SK-N-SH (cell line): Measurements from ENCODE around the gene METTL23. TPM values are rescaled to one million over a fixed set of nuclear protein-coding genes. Genes with fewer than 3 reads are reported as not detected.
A peak's percentile ranks its signal among the peaks of the same experiment; 100 is the strongest.

Experiments used
- CTCF ChIA-PET: fragments of 300-600, 350-600 bp; formaldehyde crosslinking; extraction: SDS; loops from one replicate; lab custom pipeline; 2021; lab: Yijun Ruan, JAX
- POLR2A ChIA-PET: fragments of 350-600 bp; sonication (Branson Sonifier 250); formaldehyde crosslinking; extraction: SDS; loops from one replicate; lab custom pipeline; 2020; ENCODE audit warnings: antibody characterized with exemption, inconsistent platforms; lab: Yijun Ruan, JAX
- DNase-seq: peaks from one replicate; pipeline ENCODE4 v3.0.0; 2012
- H2AFZ ChIP-seq: fragments of 200-600 bp; sonication (generic); 2 replicates; pipeline ENCODE4 v1.8.1; 2016; ENCODE audit warnings: antibody characterized with exemption, mild to moderate bottlenecking, low read depth
- H3F3A ChIP-seq: fragments of 200-600 bp; sonication (generic); replicated peaks from 2 replicates; pipeline ENCODE3; 2016; ENCODE audit warnings: antibody characterized with exemption, mild to moderate bottlenecking; ENCODE audit not compliant: insufficient read depth
- H3K27ac ChIP-seq, 2 experiments: fragments of 200-500 bp in 1 of 2; fragments of 200-600 bp in 1 of 2; sonication (Bioruptor generic) in 1 of 2; sonication (generic), shearing (Covaris generic) in 1 of 2; 2 replicates each; pipeline versions ENCODE4 v1.5.1 to v1.6.1; 2014 to 2016; ENCODE audit warnings: low read depth in 2 of 2, inconsistent platforms in 1 of 2, low read length in 1 of 2, mild to moderate bottlenecking in 1 of 2, mixed read lengths in 1 of 2
- H3K27me3 ChIP-seq: fragments of 200-600 bp; sonication (generic), shearing (Covaris generic); 2 replicates; pipeline ENCODE4 v1.6.1; 2016; ENCODE audit warnings: mixed run types; ENCODE audit not compliant: insufficient read depth
- H3K36me3 ChIP-seq, 2 experiments: fragments of 200-500 bp in 1 of 2; fragments of 200-600 bp in 1 of 2; sonication (Bioruptor generic) in 1 of 2; sonication (generic) in 1 of 2; replicated peaks in 1 of 2; 2 replicates each; pipeline versions ENCODE3 to v1.5.1; 2014 to 2016; ENCODE audit warnings: low read length in 1 of 2, mild to moderate bottlenecking in 1 of 2; ENCODE audit not compliant: insufficient read depth in 2 of 2, control insufficient read depth in 1 of 2
- H3K4me1 ChIP-seq, 2 experiments: fragments of 200-500 bp in 1 of 2; fragments of 200-600 bp in 1 of 2; sonication (Bioruptor generic) in 1 of 2; sonication (generic), shearing (Covaris generic) in 1 of 2; 2 replicates each; pipeline versions ENCODE4 v1.5.1 to v1.6.1; 2014 to 2016; ENCODE audit warnings: low read depth in 1 of 2, low read length in 1 of 2, mixed run types in 1 of 2; ENCODE audit not compliant: insufficient read depth in 2 of 2, control insufficient read depth in 1 of 2
- H3K4me2 ChIP-seq: fragments of 200-600 bp; sonication (generic), shearing (Covaris generic); 2 replicates; pipeline ENCODE4 v1.6.1; 2017; ENCODE audit warnings: mixed run types
- H3K4me3 ChIP-seq, 2 experiments: fragments of 200-500 bp in 1 of 2; fragments of 200-600 bp in 1 of 2; sonication (Bioruptor generic) in 1 of 2; sonication (generic), shearing (Covaris generic) in 1 of 2; 2 replicates each; pipeline versions ENCODE4 v1.5.1 to v1.8.1; 2014 to 2016; ENCODE audit warnings: low read depth in 2 of 2, inconsistent platforms in 1 of 2, low read length in 1 of 2, mild to moderate bottlenecking in 1 of 2, mixed read lengths in 1 of 2, moderate library complexity in 1 of 2
- H3K79me2 ChIP-seq: fragments of 200-600 bp; sonication (generic); 2 replicates; pipeline ENCODE4 v1.8.1; 2017; ENCODE audit warnings: mild to moderate bottlenecking; ENCODE audit not compliant: insufficient read depth
- H3K9ac ChIP-seq: fragments of 200-600 bp; sonication (generic); 2 replicates; pipeline ENCODE4 v1.6.1; 2017; ENCODE audit warnings: mixed run types
- H3K9me2 ChIP-seq: fragments of 200-600 bp; sonication (generic); 2 replicates; pipeline ENCODE4 v1.6.1; 2017; ENCODE audit warnings: mixed run types
- H3K9me3 ChIP-seq: fragments of 200-600 bp; sonication (generic); 2 replicates; pipeline ENCODE4 v1.6.1; 2017; ENCODE audit warnings: mixed run types, mild to moderate bottlenecking, moderate library complexity
- H4K20me1 ChIP-seq: fragments of 200-600 bp; sonication (generic); 2 replicates; pipeline ENCODE4 v1.6.1; 2017; ENCODE audit warnings: mild to moderate bottlenecking, mixed run types; ENCODE audit not compliant: insufficient read depth
- ELF1 ChIP-seq: IDR thresholded peaks from 2 replicates; pipeline ENCODE4 v1.4.0; 2012
- EP300 ChIP-seq, 2 experiments: IDR thresholded peaks; 2 replicates each; pipeline versions ENCODE4 v1.4.0 to v1.6.1; 2012; ENCODE audit warnings: borderline replicate concordance in 1 of 2, low read depth in 1 of 2, low read length in 1 of 2
- EZH2phosphoT487 ChIP-seq: fragments of 200-600 bp; sonication (generic); IDR thresholded peaks from 2 replicates; pipeline ENCODE4 v1.6.1; 2017; ENCODE audit warnings: low read depth, mixed run types, mild to moderate bottlenecking, antibody characterized with exemption, moderate library complexity, borderline replicate concordance
- FOXJ3 ChIP-seq: sonication (generic); formaldehyde crosslinking; IDR thresholded peaks from 2 replicates; pipeline ENCODE4 v1.5.1; 2020; ENCODE audit warnings: mild to moderate bottlenecking, missing genetic modification reagents
- FOXM1 ChIP-seq: IDR thresholded peaks from 2 replicates; pipeline ENCODE4 v1.4.0; 2012; ENCODE audit warnings: low read depth, mild to moderate bottlenecking
- GABPA ChIP-seq: IDR thresholded peaks from 2 replicates; pipeline ENCODE4 v1.4.0; 2012; ENCODE audit warnings: low read depth, mild to moderate bottlenecking
- GATA2 ChIP-seq: sonication (generic); formaldehyde crosslinking; IDR thresholded peaks from 2 replicates; pipeline ENCODE4 v1.5.0; 2020; ENCODE audit warnings: mild to moderate bottlenecking, missing genetic modification reagents
- JUND ChIP-seq: IDR thresholded peaks from 2 replicates; pipeline ENCODE4 v1.4.0; 2012
- MEF2A ChIP-seq: IDR thresholded peaks from 2 replicates; pipeline ENCODE4 v1.4.0; 2012; ENCODE audit warnings: low read depth, borderline replicate concordance
- MXI1 ChIP-seq: IDR thresholded peaks from 2 replicates; pipeline ENCODE4 v1.6.1; 2012; ENCODE audit warnings: mild to moderate bottlenecking, low read depth, low read length, improper control_type of control experiment
- NFIC ChIP-seq: IDR thresholded peaks from 2 replicates; pipeline ENCODE4 v1.4.0; 2012; ENCODE audit warnings: borderline replicate concordance
- NRF1 ChIP-seq: IDR thresholded peaks from 2 replicates; pipeline ENCODE4 v1.6.1; 2012; ENCODE audit warnings: low read depth, mild to moderate bottlenecking, low read length
- RAD21 ChIP-seq: IDR thresholded peaks from 2 replicates; pipeline ENCODE4 v1.6.1; 2012; ENCODE audit warnings: mild to moderate bottlenecking, low read length
- RCOR1 ChIP-seq: fragments of 150-350 bp; IDR thresholded peaks from 2 replicates; pipeline ENCODE4 v1.6.1; 2017; ENCODE audit warnings: antibody characterized with exemption, low read length
- RXRA ChIP-seq: IDR thresholded peaks from 2 replicates; pipeline ENCODE4 v1.4.0; 2012; ENCODE audit warnings: low read depth, mild to moderate bottlenecking, borderline replicate concordance
- SIN3A ChIP-seq: IDR thresholded peaks from 2 replicates; pipeline ENCODE4 v1.6.1; 2012; ENCODE audit warnings: low read depth, mild to moderate bottlenecking, low read length, moderate library complexity, borderline replicate concordance
- TCF12 ChIP-seq: IDR thresholded peaks from 2 replicates; pipeline ENCODE4 v1.4.0; 2012
- TEAD4 ChIP-seq: IDR thresholded peaks from 2 replicates; pipeline ENCODE4 v1.4.0; 2012; ENCODE audit warnings: mild to moderate bottlenecking, borderline replicate concordance; ENCODE audit not compliant: insufficient read depth
- YY1 ChIP-seq: IDR thresholded peaks from 2 replicates; pipeline ENCODE4 v1.4.0; 2012; ENCODE audit warnings: low read depth, mild to moderate bottlenecking
- WGBS: methylation state at CpG from one replicate; pipeline ENCODE4 v1.1.6; 2017; ENCODE audit warnings: low lambda C conversion rate; 5-methylcytosine and 5-hydroxymethylcytosine counted together
- polyA plus RNA-seq, 3 experiments: library from polyadenylated mRNA; depleted of rRNA; stranded (reverse); fragments of >200 nt; gene quantifications; 2 replicates each; pipeline ENCODE4 v1.2.3, GENCODE V29; 2012
- TF ChIP-seq, protein P1 (sequence below): fragments of 150-350 bp; IDR thresholded peaks from 2 replicates; pipeline ENCODE4 v1.6.1; 2017; ENCODE audit warnings: antibody characterized with exemption, low read length, low read depth, borderline replicate concordance
- TF ChIP-seq, protein P2 (sequence below): IDR thresholded peaks from 2 replicates; pipeline ENCODE4 v1.4.0; 2012; ENCODE audit warnings: low read depth, borderline replicate concordance
- TF ChIP-seq, protein P3 (sequence below): IDR thresholded peaks from 2 replicates; pipeline ENCODE4; 2012
- TF ChIP-seq, protein P4 (sequence below): IDR thresholded peaks from 2 replicates; pipeline ENCODE4 v1.4.0; 2012; ENCODE audit warnings: low read depth, borderline replicate concordance
- TF ChIP-seq, protein P5 (sequence below): fragments of 200-600 bp; sonication (generic); IDR thresholded peaks from 2 replicates; pipeline ENCODE4 v1.6.1; 2017; ENCODE audit warnings: antibody characterized with exemption, mild to moderate bottlenecking, moderate library complexity
- TF ChIP-seq, protein P6 (sequence below): IDR thresholded peaks from 2 replicates; pipeline ENCODE4 v1.4.0; 2012; ENCODE audit warnings: low read depth

The METTL23 gene, protein sequence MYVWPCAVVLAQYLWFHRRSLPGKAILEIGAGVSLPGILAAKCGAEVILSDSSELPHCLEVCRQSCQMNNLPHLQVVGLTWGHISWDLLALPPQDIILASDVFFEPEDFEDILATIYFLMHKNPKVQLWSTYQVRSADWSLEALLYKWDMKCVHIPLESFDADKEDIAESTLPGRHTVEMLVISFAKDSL
- 75.9 and 96.8 TPM in 2 replicates for polyA plus RNA-seq (2012; rRNA removed)
- polyA plus RNA-seq (2012; cell fraction: cytosol; rRNA removed) = 87.6 and 89.2 TPM in 2 replicates
- polyA plus RNA-seq (2012; cell fraction: nucleus; rRNA removed) = 80.8 and 107 TPM in 2 replicates

DNA sequence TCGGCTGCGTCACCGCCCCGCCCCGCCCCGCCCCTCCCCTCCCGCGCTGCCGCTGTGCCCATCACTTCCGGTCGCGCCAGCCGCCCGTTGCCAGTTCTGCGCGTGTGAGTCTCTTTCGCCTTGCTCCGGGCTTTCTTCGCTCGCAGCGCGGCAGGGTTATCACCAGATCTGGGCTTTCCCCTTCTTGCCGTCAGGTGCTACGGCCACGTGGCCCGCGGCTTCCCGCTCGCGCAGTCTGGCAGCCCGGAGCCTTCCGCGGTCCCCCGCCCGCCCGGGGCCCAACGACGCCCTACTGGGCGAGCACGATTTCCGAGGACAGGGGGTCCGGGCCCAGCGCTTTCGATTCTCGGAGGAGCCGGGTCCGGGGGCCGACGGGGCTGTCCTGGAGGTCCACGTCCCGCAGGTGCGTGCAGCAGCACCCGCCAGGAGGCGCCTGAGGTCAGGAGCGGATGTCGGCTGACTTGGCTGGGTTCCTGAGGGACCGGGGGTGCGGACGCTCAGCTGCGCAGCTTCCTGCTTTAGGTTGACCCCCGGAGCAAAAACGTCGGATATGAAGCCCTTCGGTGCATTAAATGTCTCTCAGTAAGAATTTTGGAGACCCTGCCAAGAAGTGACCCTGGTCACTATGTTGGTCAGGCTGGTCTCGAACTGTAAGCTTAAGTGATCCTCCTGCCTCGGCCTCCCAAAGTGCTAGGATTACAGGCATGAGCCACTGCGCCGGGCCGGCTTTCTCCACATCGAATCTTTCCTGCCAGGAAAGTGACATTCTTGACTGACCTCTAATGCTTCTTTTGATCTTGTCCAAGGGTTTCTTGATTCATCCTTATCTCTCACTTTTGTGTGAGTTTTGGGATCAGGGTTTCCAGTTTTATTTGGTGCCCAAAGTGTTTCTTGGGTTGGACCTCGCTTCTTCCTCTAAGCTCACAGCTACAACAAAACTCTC is at the start of gene METTL23:
METTL23 (plus strand) TSS at position 64 of the 943 bp plus-strand sequence. CDS start 2,872 bp downstream, outside the sequence.
- peak within 1 kb of the TSS; percentile 81 for H2AFZ ChIP-seq
- peak; percentile 89 for DNase-seq
- peak within 1 kb of the TSS; percentile 94 to 96 for H3K27ac ChIP-seq
- no peaks in the 10 kb centered on the region for H3K9me2 ChIP-seq
- H3K36me3 ChIP-seq = peaks cover 16 to 48% of the 10 kb centered on the region in 2 experiments
- H3K4me3 ChIP-seq = peak within 1 kb of the TSS; percentile 74 to 99
- POLR2A ChIA-PET = interaction anchor here (0.5 to 4.7 kb wide), 8 partner anchors 7 to 183 kb away, joined by 3 to 47 read pairs (median 4); partner anchors contain the start of genes MFSD11 and SRSF2
- H3F3A ChIP-seq = peaks cover 34% of the 10 kb centered on the region
- H3K27me3 ChIP-seq = no peaks in the 10 kb centered on the region
- peaks cover 94% of the 10 kb centered on the region for H3K79me2 ChIP-seq
- H3K4me2 ChIP-seq = peak within 1 kb of the TSS; percentile 86
- CTCF ChIA-PET = interaction anchor here (0.7 to 5.9 kb wide), 24 partner anchors 10 to 361 kb away, joined by 3 to 75 read pairs (median 4); partner anchors contain the start of genes MFSD11, MGAT5B, MXRA7 and SRSF2
- H3K4me1 ChIP-seq = peaks cover 14 to 20% of the 10 kb centered on the region in 2 experiments
- peak within 1 kb of the TSS; percentile 99 for H3K9ac ChIP-seq
- WGBS = 6% methylated on average over 30 of the region's 71 CpGs
- peaks cover 28% of the 10 kb centered on the region for H4K20me1 ChIP-seq
- no peaks in the 10 kb centered on the region for H3K9me3 ChIP-seq
- peak; percentile 91 for TF ChIP-seq MXI1
- no peak for TF ChIP-seq FOXM1
- peak; percentile 53 for TF ChIP-seq RAD21
- no peak for TF ChIP-seq JUND
- TF ChIP-seq SIN3A = peak; percentile 47; the same call in 1 of the 2 replicates
- TF ChIP-seq MEF2A = no peak; the same call in 1 of the 2 replicates
- TF ChIP-seq, protein P1, sequence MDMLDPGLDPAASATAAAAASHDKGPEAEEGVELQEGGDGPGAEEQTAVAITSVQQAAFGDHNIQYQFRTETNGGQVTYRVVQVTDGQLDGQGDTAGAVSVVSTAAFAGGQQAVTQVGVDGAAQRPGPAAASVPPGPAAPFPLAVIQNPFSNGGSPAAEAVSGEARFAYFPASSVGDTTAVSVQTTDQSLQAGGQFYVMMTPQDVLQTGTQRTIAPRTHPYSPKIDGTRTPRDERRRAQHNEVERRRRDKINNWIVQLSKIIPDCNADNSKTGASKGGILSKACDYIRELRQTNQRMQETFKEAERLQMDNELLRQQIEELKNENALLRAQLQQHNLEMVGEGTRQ = no peak
- peak in 1 of 2 experiments; percentile 25; a peak in 1 of 4 replicates for TF ChIP-seq EP300 (IDR thresholded peaks at IDR 0.05; ENCODE audit: borderline replicate concordance in 1 of 2, low read depth in 1 of 2, low read length in 1 of 2)
- TF ChIP-seq, protein P2, sequence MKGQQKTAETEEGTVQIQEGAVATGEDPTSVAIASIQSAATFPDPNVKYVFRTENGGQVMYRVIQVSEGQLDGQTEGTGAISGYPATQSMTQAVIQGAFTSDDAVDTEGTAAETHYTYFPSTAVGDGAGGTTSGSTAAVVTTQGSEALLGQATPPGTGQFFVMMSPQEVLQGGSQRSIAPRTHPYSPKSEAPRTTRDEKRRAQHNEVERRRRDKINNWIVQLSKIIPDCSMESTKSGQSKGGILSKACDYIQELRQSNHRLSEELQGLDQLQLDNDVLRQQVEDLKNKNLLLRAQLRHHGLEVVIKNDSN = peak; percentile 38
- TF ChIP-seq GATA2 (CRISPR knock-in tag) = peak; percentile 68
- TF ChIP-seq EZH2phosphoT487 = no peak
- TF ChIP-seq TCF12 = peak; percentile 13; the same call in 1 of the 2 replicates
- TF ChIP-seq, protein P3, sequence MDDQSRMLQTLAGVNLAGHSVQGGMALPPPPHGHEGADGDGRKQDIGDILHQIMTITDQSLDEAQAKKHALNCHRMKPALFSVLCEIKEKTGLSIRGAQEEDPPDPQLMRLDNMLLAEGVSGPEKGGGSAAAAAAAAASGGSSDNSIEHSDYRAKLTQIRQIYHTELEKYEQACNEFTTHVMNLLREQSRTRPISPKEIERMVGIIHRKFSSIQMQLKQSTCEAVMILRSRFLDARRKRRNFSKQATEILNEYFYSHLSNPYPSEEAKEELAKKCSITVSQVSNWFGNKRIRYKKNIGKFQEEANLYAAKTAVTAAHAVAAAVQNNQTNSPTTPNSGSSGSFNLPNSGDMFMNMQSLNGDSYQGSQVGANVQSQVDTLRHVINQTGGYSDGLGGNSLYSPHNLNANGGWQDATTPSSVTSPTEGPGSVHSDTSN = no peak
- peak; percentile 2; the same call in 1 of the 2 replicates for TF ChIP-seq ELF1
- peak; percentile 56 for TF ChIP-seq NRF1
- no peak; the same call in 1 of the 2 replicates for TF ChIP-seq RCOR1
- TF ChIP-seq, protein P4, sequence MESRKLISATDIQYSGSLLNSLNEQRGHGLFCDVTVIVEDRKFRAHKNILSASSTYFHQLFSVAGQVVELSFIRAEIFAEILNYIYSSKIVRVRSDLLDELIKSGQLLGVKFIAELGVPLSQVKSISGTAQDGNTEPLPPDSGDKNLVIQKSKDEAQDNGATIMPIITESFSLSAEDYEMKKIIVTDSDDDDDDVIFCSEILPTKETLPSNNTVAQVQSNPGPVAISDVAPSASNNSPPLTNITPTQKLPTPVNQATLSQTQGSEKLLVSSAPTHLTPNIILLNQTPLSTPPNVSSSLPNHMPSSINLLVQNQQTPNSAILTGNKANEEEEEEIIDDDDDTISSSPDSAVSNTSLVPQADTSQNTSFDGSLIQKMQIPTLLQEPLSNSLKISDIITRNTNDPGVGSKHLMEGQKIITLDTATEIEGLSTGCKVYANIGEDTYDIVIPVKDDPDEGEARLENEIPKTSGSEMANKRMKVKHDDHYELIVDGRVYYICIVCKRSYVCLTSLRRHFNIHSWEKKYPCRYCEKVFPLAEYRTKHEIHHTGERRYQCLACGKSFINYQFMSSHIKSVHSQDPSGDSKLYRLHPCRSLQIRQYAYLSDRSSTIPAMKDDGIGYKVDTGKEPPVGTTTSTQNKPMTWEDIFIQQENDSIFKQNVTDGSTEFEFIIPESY = no peak
- no peak for TF ChIP-seq YY1
- peak; percentile 80 for TF ChIP-seq NFIC
- TF ChIP-seq, protein P5, sequence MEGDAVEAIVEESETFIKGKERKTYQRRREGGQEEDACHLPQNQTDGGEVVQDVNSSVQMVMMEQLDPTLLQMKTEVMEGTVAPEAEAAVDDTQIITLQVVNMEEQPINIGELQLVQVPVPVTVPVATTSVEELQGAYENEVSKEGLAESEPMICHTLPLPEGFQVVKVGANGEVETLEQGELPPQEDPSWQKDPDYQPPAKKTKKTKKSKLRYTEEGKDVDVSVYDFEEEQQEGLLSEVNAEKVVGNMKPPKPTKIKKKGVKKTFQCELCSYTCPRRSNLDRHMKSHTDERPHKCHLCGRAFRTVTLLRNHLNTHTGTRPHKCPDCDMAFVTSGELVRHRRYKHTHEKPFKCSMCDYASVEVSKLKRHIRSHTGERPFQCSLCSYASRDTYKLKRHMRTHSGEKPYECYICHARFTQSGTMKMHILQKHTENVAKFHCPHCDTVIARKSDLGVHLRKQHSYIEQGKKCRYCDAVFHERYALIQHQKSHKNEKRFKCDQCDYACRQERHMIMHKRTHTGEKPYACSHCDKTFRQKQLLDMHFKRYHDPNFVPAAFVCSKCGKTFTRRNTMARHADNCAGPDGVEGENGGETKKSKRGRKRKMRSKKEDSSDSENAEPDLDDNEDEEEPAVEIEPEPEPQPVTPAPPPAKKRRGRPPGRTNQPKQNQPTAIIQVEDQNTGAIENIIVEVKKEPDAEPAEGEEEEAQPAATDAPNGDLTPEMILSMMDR = peak; percentile 93
- TF ChIP-seq GABPA = peak; percentile 67
- no peak for TF ChIP-seq FOXJ3
- TF ChIP-seq, protein P6, sequence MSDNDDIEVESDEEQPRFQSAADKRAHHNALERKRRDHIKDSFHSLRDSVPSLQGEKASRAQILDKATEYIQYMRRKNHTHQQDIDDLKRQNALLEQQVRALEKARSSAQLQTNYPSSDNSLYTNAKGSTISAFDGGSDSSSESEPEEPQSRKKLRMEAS = peak; percentile 69
- TF ChIP-seq TEAD4 = no peak
- no peak for TF ChIP-seq RXRA
